ENCODE results near the gene SLC24A3.

The SLC24A3 gene

DNA sequence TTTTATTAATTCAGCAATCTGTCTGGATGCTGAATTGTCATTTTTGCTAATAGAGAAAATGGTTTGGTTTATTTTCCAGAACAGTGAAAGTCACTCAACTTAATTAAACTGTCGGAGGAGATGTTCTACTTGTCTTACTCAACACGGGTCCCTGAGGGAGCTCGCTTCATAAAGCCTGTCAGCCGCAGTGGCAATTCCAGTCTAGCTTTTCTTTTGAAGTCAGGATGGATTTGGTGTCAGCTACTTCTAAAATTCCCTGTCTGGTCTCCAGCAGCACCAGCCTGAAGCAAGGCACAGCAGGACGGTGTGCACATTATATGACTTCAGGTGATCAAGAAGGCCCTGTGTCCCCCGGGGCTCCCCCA is 261.5 kb downstream of the SLC24A3 start:
- no peak for DNase-seq

DNA sequence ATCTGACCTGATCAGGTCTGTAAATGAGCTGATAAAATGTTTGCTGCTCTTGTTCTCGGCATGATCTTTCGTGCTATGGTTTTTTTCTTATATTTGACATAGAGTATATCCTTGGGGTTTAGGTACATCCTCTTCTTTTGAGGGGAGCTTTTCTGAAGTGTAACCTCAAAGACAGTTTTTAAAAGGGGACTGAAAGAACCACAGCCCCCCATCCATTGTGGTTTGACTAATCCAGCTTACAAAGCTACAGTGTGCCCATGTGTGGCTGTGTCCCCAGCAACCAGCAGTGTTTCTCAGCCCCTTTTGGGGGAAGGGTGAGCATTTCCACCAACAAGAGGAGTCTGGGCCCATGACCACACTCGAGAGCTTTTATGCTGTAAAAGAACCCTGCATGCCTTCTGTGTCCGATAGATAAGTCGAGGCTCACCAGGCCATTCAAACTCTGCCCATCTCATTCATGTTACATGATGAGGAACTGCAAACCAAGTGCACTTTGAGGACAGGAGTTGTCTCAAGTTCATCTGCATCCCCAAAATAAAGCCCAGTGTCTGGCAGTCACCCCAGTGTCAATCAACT is 266.0 kb downstream of the SLC24A3 start:
- no peak for DNase-seq

DNA sequence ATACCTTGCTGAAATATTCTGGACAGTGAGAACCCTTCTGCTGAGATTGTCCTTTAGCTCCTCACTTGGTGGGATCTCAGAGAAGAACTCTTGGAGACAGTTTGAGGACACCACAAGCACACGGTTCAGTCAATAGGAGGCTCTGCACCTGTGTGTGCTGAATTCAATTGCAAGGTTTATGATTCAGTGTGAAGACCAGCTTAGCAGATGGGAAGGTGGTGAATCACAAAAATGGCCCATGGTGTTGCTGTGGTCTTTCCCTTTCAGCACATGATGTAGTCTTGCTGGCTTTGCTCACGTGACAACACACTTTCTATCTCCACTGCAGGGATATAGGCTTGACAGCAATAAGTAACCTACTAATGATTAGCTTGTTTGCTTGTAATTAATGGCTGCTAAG is 270.3 kb downstream of the SLC24A3 start:
- DNase-seq = no peak

DNA sequence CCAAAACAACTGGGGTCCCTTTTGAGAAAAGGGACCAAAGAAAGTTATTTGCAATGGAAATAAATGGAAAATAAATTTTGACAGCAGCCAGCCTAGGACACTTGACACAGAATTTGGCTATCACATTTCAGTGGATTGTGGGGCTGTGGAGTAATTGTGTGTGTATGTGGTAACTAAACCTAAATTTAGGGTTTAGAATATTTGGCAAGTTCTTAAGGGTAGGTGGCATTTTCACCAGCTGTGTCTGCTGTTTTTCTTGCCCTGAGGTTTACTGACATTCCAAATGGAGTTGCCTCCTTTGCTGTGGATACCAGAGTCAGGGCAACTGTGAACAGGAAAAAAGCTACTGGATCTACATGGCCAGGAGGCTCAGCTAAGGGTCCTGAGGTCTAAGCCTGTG is 270.9 kb downstream of the SLC24A3 start:
- no peak for DNase-seq

DNA sequence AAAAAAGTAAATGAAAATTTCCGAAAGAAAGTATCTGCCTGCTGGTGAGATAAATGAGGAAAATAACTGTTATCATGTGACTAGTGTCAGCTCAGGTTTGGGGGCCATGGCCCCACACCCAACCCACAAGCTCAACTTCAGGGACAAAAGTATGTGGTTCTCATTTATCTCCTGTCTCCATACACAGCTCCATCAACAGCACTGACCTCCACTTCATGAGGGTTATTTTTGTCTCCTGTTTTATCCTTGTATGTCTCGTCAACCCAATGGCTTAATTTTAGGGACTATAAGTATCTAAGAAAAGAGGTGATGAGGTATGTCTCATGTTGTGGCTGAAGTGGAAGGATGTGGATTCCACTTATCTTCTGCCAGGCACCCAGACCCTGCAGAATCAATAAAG is 274.0 kb downstream of the SLC24A3 start:
- DNase-seq = no peak

DNA sequence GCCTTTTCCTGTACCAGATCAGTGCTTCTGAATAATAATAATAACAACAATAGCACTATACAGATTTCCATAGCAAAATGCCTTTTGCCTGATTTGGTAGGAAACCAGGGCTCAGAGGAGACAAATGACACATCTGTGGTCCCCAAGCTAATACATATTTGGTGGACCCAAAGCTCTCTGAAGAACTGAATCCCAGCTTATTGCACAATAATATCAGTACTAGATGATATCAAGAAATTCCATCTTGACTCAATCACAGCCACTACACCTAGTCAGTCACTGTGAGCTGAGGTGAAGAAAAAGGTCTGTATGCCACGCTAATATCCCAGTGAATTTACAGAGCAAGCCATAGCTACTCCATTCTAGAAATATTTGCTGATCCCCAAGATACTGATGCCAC is 275.0 kb downstream of the SLC24A3 start:
- no peak for DNase-seq

DNA sequence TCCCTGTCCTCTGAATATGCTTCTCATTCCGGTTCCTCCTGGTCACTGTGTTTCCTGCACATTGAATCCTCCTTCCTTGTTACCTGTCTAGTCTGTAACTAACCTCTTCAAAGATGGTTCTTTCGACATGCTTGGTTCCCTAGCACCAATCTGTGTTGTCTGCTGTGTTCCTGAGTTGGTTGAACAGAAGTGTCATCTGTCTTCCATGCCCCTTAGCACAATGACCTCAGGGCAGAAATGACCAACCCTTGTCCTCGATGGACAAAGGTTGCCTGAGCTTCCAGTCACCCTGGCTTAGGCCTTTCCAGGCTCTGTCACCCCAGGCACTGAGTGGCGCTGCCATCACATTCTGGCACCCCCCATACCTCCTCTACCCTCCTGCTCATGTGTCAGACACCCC is 278.8 kb downstream of the SLC24A3 start:
- DNase-seq = no peak

DNA sequence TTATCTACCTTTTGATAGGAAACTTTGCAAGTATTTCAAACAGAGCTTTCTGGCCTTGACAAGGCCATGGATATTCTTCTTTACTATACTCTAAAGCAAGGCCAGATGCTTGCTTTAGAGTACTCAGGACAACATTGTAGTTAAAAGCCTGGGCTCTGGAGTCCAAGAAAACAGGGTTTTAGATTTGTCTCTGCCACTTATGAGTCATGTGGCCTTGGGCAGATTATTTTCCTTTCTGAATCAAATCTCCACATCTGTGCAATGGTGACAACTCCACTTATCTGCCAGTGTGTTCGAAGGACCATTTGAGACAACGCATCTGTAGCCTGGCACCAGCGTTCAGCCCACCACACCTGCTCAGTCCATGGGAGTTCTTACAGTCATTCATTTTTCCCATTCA is 279.7 kb downstream of the SLC24A3 start:
- no peak for DNase-seq

DNA sequence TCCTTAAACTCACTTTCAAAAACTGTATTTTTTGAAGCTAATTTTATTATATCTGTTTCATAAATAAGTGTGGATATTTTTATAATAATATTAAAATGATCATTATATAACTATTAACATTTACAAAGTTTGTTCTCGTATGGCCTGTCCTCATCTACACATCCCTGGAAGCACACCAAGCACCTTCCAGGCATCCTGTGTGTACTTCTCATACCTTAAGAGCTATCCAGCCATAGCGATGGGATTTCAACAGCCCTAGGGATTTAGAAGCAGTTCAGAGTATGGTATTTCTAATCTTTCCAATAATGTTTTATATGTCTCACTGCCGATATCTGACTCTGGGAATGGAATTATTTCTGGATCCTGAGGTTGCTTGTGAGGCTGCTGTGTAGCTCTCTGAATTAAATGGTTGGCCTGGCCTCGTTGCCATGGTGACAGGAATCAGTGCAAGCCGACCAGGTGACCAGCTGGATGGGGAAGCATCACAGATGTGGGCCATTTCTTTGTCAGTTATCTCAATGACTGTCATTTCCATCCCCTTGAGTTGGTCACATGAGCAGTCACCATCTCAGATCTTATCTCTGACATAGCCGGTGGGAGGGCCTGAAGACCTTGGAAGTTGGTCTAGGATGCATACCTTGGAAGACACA is 280.4 kb downstream of the SLC24A3 start:
- DNase-seq = peak; percentile 8

DNA sequence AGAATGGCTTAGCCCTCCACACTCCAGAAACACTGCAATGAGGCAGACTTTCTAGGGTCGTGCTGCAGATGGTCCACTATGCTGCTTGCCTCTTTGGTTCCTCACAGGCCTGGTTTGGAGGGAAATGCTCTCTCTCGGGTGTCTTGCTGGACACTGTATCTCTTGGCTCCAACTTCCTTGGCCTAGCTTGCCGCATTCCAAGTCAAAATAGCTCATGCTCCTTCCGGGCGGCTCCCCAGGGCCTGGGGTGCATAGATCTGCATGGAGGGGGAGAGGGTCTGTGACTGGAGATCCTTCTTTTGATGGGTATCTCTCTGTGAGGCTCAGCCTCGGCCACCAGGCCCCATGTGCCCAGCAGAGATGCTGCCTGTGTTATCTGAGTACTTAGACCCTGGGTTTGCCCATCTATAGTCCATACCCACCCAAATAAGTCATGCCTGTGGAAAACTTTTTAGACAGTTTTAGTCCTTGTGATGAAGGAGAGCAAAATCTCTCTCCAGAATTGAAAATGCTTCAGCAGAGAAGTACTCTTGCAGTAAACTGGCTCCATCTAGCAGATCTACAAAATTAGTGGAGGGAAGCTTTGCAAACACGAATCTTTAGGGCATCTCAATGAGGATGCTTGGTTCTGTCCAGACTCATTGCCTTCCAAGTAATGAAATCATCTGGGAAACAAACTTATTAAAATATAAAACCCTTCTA is 281.5 kb downstream of the SLC24A3 start:
- no peak for DNase-seq

DNA sequence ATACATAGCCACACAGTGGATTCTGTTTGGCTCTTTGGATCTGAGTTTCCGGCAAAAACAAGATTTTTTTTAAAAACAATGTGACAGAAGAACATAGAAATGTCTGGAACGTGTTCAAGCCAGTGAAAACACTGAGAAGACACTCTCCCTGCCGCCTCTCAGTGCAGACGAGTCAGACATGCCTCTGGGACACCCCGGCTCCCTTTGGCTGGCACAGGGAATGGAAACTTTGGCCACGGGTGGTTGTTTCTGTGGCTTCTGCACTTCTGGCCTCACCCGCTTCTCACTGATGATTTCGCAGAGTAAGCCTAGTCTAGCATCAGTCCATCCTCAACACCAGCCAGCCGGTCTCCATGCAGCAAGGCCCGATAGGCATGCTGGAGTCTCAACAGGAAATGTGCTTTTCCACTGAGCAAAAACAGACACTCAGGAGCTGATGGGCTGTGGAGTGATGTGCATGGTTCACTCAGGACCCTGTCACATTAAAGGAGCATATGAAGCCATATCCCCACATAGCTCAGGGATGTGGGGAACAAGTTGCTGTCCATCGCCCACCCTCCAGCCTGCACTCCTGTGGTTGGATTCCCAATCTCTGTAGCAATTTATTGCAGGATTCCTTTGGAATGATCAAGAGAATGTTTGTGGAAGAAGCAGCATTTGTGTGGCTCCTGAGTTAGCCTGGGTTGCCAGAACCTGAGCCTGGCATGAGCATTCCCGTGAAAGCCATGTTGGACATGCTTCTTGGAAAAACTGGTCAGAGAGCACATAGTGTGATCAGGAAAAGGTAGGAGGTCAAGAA is 283.7 kb downstream of the SLC24A3 start:
- DNase-seq = no peak

DNA sequence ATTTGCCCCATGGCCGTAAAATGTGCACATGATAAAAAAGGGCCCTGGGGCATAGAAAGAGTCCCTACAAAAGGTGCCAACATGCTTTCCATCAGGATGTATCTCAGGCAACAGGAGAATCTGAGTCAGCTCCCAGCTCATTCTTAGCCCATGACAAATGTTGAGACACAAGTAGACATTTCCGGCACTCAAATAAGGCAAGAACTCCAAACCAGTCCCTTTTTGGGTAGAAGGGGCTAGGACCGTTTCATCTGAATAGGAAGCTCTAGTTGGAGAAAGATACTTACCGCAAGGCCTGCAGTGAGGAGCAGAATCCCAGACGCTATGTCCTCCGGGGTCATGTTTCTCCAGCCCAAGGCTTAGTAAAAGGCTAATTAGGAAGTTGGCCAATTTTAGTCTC is 284.6 kb downstream of the SLC24A3 start:
- DNase-seq = no peak

DNA sequence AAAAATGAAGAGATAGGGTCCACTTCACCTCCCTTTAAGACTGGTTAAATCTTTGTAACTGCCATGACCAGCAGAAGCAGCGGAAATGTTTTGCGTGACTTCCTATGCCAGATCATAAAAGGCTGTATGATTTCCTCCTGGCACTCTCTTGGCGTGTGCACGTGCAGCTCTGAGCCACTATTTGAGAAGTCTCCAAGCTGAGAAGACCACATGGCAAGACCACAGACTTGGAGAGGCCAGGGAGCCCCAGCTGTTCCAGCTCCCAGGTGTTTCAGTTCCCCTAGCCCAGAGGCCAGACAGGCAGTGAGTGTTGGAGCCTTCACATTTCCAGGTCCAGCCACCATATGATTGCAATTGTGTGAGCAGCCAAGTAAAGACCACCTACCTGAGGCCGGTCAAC is 286.3 kb downstream of the SLC24A3 start:
- DNase-seq = no peak

DNA sequence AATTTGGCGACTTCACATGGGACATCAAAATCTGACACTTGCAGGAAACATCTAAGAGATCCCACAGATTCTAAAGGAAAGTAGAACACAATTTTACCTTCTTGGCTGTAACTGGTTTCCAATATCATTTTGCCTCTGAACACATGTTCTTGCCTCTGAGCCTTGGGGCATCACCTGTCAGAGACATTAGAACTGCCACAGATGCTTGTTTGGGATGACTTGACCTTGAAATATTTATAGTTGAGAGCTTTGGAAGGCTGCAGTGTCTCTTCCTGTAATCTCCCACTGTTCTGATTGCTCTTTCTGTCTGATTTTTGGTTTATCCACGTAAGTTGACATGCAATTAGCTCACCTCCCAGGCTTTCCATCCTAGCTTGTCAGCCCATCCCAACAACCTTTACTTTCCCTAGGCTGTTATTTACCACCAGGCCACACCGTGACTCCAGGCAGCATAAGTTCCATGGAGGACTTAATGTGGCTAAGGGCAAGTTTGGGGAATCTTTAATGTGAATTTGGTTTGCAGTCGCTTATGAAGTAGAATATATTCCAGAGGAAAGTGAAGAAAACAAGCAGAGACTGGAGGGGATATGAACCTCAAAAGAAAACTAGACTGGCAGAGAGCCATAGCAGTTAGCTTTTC is 289.2 kb downstream of the SLC24A3 start:
- no peak for DNase-seq

DNA sequence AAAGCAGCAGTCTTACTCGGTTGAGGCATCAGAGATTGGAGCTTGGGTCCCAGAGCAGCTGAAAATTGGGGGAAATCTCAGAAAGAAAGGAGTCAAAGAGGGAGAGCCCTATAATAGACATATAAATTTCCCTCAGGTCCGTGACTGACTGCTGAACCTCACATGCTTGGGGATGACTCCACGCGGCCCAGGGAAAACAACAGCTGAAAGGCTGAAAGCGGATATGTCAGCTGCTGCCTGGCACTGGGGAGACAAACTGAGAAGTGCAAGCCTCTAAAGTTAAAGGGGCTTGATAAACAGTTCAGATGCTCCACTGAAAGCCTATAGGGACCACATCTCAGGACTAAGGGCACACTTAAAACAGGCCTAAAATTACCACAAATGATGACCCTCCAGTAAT is 289.7 kb downstream of the SLC24A3 start:
- DNase-seq = no peak

DNA sequence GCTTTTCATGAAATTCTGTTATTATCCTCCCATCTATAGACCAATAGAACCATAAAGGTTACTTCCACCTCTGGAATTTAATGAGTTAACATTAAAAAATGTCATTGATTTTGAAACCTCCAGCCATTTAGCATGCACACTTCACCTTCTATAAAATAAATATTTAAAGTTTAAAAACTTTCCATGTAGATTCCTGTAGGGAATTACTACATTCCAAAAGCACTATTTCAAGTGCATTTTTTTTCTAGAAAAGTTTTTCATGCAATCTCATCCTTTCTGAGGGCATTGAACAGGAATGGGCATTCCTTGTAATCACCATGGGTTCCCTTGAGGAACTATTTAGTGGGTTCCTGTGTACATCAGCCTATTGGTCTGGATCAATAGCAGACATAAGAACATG is 291.8 kb downstream of the SLC24A3 start:
- DNase-seq = no peak

DNA sequence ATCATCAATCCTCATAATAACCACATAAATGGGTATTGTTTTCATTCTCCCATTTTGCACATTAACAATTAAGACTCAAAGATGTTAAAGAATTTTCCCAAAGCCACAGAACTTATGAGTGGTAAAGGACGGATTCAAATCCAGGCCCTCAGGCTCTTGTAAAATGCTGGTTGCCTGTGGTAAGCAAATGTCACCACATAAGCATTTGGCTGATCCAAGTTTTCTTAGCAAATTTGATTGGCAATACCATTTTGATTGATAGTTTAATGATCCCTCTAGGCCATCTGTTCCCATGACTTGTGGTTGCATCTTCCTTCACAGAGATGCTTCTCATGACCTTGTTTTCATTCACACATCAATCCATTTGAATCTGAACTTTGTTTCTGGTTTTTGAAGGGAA is 293.6 kb downstream of the SLC24A3 start:
- no peak for DNase-seq

DNA sequence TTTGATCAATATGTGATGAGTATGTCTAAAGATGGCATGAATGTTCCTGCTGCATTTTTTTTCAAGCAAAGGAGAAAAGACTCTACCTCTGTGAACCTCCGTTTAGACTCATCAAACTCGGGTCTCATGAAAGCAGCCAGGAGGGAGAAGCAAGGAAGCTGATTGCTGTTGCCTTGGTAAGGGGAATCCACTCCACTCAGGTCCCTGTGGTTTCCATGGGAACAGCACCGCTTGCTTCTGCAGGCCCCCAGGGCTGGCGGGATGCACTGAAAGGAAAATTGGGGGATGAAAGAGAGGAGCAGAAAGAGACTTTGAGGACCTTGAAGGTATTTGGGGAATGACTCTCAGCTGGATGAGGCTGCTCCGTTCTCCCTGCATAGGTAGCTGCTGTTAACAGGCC is 296.0 kb downstream of the SLC24A3 start:
- no peak for DNase-seq

DNA sequence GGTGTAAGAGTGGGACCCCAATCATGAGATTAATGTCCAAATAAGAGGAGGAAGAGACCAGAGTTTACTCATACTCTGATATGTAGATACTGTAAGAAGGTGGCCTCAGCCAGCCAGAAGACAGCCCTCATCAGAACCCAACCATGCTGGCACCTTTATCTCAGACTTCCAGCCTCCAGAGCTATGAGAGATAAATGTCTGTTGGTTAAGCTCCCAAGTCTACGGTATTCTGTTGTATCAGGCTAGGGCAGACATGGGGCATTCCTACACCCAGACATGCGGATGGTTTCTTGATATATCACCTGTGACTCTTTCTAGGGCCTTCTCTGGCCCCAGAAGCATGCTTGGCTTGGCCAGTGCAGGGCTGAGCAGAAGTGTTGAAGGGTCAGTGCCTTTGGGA is 298.2 kb downstream of the SLC24A3 start:
- DNase-seq = no peak

DNA sequence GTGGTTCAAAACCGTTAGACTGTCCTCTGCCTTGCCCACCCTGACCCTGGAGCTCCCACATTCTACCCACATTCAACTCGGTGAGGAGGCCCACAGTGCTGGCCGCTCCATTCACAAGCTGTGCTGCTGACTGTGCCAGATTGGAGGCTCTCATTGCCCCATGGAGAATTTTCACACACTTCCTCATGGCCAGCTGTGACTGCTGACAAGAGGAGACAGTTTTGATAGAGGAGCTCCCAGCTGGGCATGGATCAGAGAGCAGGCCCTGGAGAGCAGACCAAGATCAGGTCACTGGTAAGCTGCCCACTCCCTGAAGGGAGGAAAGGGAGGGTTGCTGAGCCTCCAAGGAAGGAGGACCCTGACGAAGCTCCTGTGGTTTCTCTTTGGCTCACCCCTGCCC is 299.5 kb downstream of the SLC24A3 start:
- no peak for DNase-seq

DNA sequence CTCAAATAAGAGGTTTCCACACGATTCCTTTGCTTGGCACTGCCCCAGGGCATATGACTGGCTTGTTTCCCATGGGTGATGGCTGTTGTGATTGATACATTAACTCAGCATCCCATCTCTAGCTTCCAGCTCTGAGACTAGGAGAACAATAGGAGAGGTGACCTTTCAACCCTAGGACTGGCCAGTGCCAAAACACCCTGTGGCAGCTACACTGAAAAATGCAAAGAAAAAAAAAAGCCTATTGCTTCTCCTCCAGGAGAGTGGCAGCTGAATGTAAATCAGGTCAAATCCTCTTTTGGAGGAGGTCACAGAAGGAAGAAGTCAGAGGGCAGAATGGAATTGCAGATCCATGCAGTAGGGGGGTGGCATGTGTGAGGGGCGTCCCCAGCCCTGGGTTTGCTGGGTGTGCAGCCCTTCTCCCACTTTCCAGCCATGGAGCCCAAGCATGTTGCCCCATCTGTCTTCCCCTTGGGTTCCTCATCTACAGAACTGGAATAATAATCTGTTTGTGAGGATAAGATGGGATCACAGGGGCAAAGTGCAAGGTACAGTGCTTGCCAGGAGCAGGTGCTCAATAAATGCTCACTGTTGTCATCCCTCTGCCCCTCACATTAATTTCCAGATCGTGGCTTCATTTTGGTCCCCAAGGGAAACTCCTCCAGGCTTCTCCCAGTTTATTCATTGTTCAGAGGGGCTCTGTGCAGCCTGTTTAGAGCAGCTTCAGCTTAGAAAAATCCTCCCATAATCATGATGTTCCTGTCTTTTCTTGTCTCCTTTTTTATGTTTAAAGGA is 300.6 kb downstream of the SLC24A3 start:
- DNase-seq = no peak

DNA sequence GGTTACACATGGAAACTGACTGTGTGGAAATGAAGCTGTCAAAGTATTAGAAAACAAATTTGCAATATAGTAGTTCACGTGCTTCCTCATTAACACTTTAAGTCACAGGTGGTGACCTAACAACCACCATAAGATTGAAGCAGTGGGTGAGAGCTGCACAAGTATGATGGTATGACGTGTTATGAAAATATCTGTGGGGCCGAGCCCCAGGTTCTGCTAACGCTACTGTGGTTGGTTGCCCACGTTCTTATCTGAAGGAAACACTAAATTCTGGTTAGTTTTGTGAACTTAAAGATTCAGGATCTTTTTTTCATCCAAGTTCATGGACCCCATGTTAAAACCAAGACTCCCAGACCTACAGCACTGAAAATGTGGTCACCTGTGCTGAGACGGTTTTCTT is 302.6 kb downstream of the SLC24A3 start:
- DNase-seq = no peak

DNA sequence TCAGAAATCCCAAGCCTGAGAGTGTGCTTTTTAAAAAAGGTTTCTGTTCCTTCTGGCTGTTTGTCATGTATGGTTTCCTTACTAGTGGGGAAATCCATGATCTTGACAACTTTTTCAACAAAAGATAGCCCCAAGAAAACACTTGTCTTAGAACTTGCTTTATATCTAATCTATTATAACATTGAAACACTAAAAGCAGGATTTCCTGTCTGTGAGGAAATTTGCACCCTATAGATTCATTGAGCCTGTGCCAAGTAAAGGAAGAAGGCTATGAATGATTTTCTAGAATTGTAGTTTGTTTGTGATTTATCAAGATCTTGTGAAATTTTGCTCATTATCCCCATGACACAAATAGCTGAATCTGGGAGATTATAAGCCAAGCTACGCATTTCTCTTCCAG is 307.0 kb downstream of the SLC24A3 start:
- DNase-seq = no peak
